Fibroblast of the conjunctiva (primary cell): ENCODE results near the gene CAMK4.
"Not testable (repeated sequence)": the region's sequence is repeated elsewhere in the genome, so short reads cannot be mapped to it uniquely, and the experiment has no call there.

Source experiments
- DNase-seq: peaks from one replicate; pipeline ENCODE4 v3.0.0-alpha.2; 2010; ENCODE audit warnings: low read depth

Gene CAMK4

GRCh38 chr5:111384220-111384619 is 160.0 kb downstream of the CAMK4 start:
- DNase-seq, result no peak

- DNase-seq, result no peak
Observed at GRCh38 chr5:111385051-111385450, 160.9 kb downstream of the CAMK4 start.

GRCh38 chr5:111385970-111386831 is 162.0 kb downstream of the CAMK4 start:
- no peak for DNase-seq

GRCh38 chr5:111386832-111387162 is 162.6 kb downstream of the CAMK4 start:
- no peak for DNase-seq

- DNase-seq, result no peak
Observed at GRCh38 chr5:111387361-111387760, 163.2 kb downstream of the CAMK4 start.

GRCh38 chr5:111389390-111390082 is 165.4 kb downstream of the CAMK4 start:
- no peak for DNase-seq

GRCh38 chr5:111392181-111392580 is 168.0 kb downstream of the CAMK4 start:
- DNase-seq, result no peak

- DNase-seq, result no peak
Observed at GRCh38 chr5:111394586-111394985, 170.4 kb downstream of the CAMK4 start.

- no peak for DNase-seq
Observed at GRCh38 chr5:111398013-111398412, 173.8 kb downstream of the CAMK4 start.

GRCh38 chr5:111399113-111399512 is 174.9 kb downstream of the CAMK4 start:
- DNase-seq, result no peak

- DNase-seq, result no peak
Observed at GRCh38 chr5:111401906-111402305, 177.7 kb downstream of the CAMK4 start.

- DNase-seq, result no peak
Observed at GRCh38 chr5:111404270-111404769, 180.1 kb downstream of the CAMK4 start.

- no peak for DNase-seq
Observed at GRCh38 chr5:111407562-111407961, 183.4 kb downstream of the CAMK4 start.

GRCh38 chr5:111408817-111409216 is 184.6 kb downstream of the CAMK4 start:
- no peak for DNase-seq

- not testable (repeated sequence) for DNase-seq
Observed at GRCh38 chr5:111409266-111409665, 185.1 kb downstream of the CAMK4 start.

- not testable (repeated sequence) for DNase-seq
Observed at GRCh38 chr5:111410067-111410466, 185.9 kb downstream of the CAMK4 start.

- no peak for DNase-seq
Observed at GRCh38 chr5:111411301-111411700, 187.1 kb downstream of the CAMK4 start.

GRCh38 chr5:111412593-111412992 is 188.4 kb downstream of the CAMK4 start:
- DNase-seq, result no peak

- DNase-seq, result no peak
Observed at GRCh38 chr5:111415053-111415452, 190.9 kb downstream of the CAMK4 start.

GRCh38 chr5:111422245-111422644 is 198.1 kb downstream of the CAMK4 start:
- DNase-seq, result no peak

GRCh38 chr5:111422747-111423720 is 198.8 kb downstream of the CAMK4 start:
- DNase-seq, result no peak

GRCh38 chr5:111425205-111425604 is 201.0 kb downstream of the CAMK4 start:
- no peak for DNase-seq
